HepG2 (cell line): ENCODE results near the gene JMJD1C.

Experiments
- FOSL1 ChIP-seq: sonication (generic); formaldehyde crosslinking; IDR thresholded peaks from 2 replicates; pipeline ENCODE4 v1.9.0; 2021; ENCODE audit warnings: missing genetic modification reagents, borderline replicate concordance
- MXI1 ChIP-seq: IDR thresholded peaks from 3 replicates; pipeline ENCODE4 v1.6.1; 2012; ENCODE audit warnings: low read depth, low read length, inconsistent platforms, borderline replicate concordance
- ZFX ChIP-seq: sonication (generic); formaldehyde crosslinking; IDR thresholded peaks from 2 replicates; pipeline ENCODE4 v1.4.0; 2020; ENCODE audit warnings: mild to moderate bottlenecking, low read depth, missing genetic modification reagents, moderate library complexity

DNA sequence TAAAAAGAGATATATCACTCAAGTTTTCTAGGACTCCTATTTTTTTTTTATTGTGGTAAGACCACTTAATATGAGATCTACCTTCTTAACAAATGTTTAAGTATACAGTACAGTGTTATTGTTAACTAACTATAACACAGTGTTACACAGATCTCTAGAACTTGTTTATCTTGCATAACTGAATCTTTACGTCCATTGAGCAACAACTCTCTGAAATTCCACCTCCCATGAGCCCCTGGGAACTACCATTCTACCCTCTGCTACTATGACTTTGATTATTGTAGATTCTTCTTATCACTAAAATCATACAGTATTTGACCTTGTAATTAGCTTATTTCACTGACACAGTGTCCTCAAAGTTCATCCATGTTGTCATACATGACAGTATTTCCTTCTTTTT lies 32.9 kb upstream of the JMJD1C start:
- no peak for TF ChIP-seq ZFX (CRISPR knock-in tag)
- no peak for TF ChIP-seq MXI1
- no peak for TF ChIP-seq FOSL1
